Gastrocnemius medialis (tissue), 4 donors: ENCODE data around the gene TBX21.

Source experiments
- CTCF ChIP-seq, 5 experiments: fragments of 450-650 bp in 3 of 5; fragments of 200-600 bp in 2 of 5; sonication (generic) in 2 of 5; IDR thresholded peaks in 4 of 5; conservative IDR thresholded peaks in 1 of 5; 1 replicate in 4 of 5; 2 replicates in 1 of 5; pipeline ENCODE4 v1.5.1; 2016 to 2019; ENCODE audit warnings: antibody characterized with exemption in 5 of 5, mild to moderate bottlenecking in 3 of 5, moderate library complexity in 3 of 5
- POLR2A ChIP-seq, 2 donors: fragments of 450-650 bp; IDR thresholded peaks; one replicate each; pipeline ENCODE4 v1.6.1; 2017; ENCODE audit warnings: antibody characterized with exemption in 2 of 2, mild to moderate bottlenecking in 2 of 2, moderate library complexity in 2 of 2

- TF ChIP-seq CTCF (IDR thresholded peaks at IDR 0.05 in 4 of 5, conservative IDR thresholded peaks at IDR 0.05 in 1 of 5): no peak
- no peak for TF ChIP-seq POLR2A (IDR thresholded peaks at IDR 0.05)
Measured at GRCh38 chr17:47687748-47688147, 45.3 kb upstream of the TBX21 start.
